HG02885 (cell line): ENCODE measurements around the gene CDC7.

Experiments
- ATAC-seq: cut with Tn5 transposase; IDR thresholded peaks from one replicate; pipeline ENCODE4 v1.9.1; 2021; ENCODE audit warnings: mild to moderate bottlenecking; ENCODE audit not compliant: unreplicated experiment, poor library complexity

Gene CDC7

GRCh38 chr1:91546301-91546581, 45.6 kb downstream of the CDC7 start:
- no peak for ATAC-seq

DNA sequence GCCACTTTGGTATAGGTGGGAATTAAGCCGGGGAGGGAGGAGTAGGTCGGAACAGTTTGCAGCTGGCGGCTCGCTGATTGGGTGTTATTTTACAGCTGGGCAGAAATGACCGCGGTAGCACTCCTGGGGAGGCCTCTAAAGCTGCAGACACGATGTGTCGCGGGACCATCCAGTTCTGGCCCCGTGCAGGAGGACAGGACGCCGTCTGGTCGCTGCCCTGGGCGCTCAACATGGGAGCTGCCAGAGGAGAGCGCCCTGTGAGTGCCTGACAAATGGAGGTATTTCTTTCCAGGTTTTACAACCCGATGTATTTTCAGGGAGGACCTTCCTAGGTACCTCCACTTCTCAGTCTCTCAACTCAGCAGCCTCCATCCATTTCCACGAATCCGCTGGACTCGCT, 46.2 kb downstream of the CDC7 start:
- no peak for ATAC-seq

DNA sequence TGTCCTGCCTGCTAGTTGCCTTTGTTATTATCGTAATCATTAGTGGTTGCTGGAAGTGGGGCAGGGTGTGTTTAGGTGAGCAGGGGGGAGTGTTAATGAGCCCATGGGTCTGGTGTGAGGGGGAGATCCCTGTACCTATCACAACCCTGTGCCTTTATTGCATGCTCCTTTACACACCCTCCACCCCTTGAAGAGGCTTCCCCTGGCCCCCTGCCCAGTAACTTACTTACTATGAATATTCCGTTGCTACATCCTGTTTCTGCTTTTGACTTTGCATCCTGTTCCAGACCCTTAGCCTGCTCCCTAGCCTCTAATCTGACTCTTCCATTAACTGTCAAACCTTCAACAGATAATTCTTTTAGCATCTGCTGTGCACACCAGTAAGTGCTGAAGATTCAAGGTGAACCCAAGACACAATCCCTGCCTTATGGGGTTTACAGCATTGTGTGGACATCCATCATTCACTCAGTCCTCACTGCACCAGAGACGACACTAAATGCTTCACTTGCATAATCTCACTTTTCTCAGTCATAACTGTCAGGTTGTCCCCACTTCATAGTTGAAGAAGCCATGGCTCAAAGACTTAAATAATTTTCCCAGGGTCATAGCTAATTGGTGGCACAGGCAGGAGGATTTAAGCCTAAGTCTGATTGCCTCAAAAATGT, 47.9 kb downstream of the CDC7 start:
- ATAC-seq: peak; percentile 31

DNA sequence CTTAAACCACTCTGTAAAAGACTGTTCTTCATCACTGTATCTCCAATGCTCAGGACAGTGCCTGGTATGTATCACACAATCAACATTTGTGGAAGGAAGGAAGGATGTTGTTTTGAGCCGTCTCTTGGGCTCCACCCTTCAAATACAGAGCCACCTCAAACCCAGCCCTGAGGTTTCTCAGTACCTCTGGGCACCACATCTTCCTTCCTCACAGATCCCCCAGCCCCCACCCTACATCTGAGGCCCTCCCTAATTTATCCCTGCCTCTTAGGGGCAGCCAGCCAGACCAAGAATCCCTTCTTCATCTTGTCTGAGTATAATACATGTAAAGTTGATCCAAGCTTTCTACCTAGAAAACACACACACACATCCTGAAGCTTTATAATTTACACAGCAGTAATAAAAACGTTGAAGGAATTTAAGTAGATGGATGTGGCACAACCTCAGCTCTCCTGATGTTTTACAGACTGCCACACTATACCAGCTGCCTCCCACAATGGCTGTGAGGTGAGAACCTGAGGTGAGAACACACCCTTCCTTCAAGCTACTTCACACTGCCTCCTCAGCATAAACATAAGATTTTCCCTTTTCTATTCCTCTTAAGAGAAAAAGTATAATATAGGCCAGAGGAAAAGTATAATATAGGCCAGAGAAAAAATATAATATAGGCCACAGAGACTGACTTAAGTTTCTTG, 48.5 kb downstream of the CDC7 start:
- peak; percentile 27 for ATAC-seq

DNA sequence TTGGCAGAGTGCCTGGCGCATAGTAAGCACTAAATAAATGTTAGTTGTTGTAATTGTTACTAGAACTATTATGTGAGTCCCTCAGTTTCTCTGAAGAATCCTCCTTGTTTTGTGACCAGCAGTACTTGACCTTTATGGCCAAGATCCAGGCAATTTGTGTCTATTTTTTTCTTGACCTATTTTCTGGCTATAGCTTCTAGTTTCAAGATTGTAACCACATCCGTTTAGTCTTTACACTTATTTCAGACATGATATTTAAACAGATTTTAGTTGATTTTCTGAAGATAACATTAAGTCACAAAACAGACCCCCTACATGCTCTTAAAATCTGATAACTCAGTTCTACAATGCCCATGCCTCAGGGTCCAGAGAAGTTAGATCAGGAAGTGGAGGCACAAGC, 50.3 kb downstream of the CDC7 start:
- ATAC-seq: no peak

GRCh38 chr1:91552091-91552490, 51.4 kb downstream of the CDC7 start:
- ATAC-seq: no peak

DNA sequence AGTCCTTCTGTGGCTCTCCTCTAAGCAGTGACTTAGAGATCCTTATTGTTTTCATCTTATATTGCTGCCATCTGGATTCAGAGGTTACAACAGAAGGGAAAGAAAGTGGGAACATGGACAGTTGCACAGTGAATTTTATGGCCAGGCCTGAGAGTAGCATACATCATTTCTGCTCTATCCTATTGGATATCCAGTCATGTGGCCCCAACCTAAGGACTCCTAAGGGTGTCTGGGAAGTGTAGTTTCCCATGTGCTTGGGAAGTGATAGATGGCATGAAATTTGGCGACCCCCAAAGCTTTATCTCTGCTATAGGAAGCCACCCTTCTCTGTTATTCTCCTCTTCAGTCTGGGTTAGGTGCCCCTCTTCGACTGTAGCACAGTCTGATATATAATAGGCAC, 51.9 kb downstream of the CDC7 start:
- ATAC-seq: no peak

DNA sequence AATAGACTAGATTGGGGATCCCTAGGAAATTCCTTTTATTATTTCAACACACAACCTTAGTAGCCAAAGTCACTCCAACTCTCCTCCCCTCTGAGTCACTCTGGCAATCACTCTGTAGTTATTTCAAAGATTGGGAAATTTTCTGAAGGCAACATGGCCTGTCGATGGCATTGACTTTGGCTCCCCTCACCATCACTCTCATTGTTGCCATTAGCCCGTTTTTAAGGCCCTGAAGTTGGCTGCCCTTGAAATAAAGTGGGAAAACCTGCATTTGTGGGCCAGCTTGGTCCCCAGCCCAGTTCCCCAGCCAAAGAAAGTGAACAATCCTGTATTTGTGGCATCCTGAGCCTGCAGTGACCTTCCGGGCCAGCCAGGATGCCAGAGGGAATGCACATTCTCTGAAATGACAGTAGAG, 52.5 kb downstream of the CDC7 start:
- no peak for ATAC-seq

DNA sequence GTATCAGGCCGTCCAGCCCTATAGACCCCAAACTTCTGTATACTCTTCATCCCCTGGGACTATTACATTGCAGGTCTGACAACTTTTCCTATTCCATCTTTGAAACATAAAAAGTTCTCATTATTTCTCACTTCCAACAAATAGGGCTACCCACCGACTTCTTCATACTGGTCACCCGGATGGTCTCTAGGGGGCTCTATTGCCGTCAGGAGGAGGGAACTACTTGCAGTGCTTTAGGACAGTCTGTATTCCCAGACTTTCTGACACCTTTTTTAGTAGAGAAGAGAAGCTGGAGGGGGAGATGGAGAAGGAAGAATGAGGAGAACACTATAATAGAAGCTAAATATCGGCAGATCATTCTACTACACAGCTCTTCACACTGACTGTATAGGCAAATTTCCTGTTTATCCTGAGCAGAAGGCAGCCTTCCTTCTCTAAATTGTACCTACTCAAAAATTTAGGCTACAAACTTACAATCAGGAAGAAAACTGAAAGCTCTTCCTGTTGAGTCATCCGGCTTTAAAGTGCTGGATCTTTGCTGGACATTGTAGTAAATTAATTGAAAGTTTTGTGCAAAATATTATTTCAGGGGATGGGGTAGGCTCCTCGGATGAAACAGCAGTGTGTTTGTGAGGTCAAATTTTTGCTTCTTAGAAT, 54.6 kb downstream of the CDC7 start:
- no peak for ATAC-seq

- ATAC-seq: peak; percentile 68
Observed at GRCh38 chr1:91555821-91556531, 55.3 kb downstream of the CDC7 start.

DNA sequence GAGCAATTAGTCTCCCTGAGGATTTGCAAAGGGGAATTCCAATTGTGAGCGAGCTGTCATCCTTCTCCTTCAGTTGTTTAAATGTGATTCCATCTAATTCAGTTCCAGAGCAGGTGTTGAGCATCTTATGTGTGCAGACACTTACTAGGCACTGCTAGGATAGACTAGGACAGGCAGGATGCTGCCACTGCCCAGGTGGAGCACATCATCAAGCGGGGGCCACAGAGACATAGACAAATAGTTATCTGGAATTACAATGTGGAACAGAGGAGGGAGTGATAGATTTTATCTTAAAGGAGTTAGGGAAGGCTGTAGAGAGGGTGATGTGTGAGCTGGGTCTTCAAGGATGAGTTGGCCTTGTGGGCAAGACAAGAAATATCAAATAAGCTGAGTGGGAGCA, 55.9 kb downstream of the CDC7 start:
- ATAC-seq: no peak

DNA sequence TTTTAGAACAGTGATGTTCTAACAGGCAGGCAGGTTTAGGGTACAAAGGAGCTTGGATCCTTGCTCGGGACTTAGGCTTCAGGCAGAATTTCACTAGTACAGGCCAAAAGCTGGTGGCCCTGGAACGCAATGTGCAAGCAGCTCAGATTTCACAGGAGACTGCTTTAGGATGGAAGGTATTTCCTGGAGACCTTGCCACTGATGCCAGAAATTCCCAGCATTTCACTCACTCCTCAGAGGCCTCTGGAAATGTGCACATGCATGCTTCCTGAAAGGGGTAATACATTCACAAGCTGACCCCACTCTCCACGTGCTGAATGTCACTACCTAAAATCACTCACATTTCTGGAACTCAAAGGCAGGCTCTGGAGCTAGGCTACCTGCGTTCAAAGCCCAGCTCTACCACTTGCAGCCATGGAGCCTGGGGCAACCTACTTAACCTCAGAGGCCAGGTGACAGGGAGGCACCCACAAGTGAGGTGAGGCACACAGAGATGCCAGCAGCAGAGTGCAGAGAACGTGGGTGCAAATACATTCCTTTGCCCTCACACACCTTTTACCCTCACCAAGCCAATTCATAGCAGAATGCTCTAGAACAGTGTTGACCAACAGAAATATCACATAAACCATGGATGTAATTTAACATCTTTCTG, 56.5 kb downstream of the CDC7 start:
- ATAC-seq: no peak

DNA sequence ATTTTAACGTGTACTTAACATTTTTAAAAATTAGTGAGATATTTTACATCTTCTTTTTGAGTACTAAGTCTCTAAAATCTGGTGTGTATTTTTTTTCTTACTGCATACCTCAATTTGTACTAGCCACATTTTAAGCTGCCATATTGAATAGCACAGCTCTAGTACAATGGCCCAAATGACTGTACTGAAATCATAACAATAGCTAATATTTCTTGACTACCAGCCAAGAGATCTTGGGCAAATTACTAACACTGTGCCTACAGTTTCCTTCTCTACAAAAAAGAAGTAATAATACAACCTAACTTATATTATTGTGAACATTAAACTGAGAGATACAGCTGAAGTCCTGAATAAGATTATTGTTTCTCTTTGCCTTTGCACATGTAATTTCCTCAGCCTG, 57.2 kb downstream of the CDC7 start:
- ATAC-seq: no peak

GRCh38 chr1:91559046-91559750, 58.5 kb downstream of the CDC7 start:
- no peak for ATAC-seq

- ATAC-seq: no peak
Observed at GRCh38 chr1:91559838-91560565, 59.4 kb downstream of the CDC7 start.

GRCh38 chr1:91564888-91565701, 64.4 kb downstream of the CDC7 start:
- ATAC-seq: no peak

- ATAC-seq: no peak
Observed at GRCh38 chr1:91567583-91567982, 66.9 kb downstream of the CDC7 start.

GRCh38 chr1:91568261-91568660, 67.6 kb downstream of the CDC7 start:
- ATAC-seq: no peak
